Ishikawa (cell line): ENCODE data around the gene OVOL1.

Experiments
- CEBPB ChIP-seq: IDR thresholded peaks from 2 replicates; pipeline ENCODE4 v1.6.1; 2012
- EP300 ChIP-seq: IDR thresholded peaks from 2 replicates; pipeline ENCODE4 v1.6.1; 2012; ENCODE audit warnings: borderline replicate concordance
- FOXM1 ChIP-seq: IDR thresholded peaks from 2 replicates; pipeline ENCODE4 v1.6.1; 2012; ENCODE audit warnings: low read depth, borderline replicate concordance
- TAF1 ChIP-seq: IDR thresholded peaks from 2 replicates; pipeline ENCODE4 v1.6.1; 2012; ENCODE audit warnings: low read depth, mild to moderate bottlenecking
- TF ChIP-seq, protein P1 (sequence below): IDR thresholded peaks from 2 replicates; pipeline ENCODE4 v1.6.1; 2012
- TF ChIP-seq, protein P2 (sequence below): IDR thresholded peaks from 2 replicates; pipeline ENCODE4 v1.6.1; 2012; ENCODE audit warnings: low read depth, mild to moderate bottlenecking

DNA sequence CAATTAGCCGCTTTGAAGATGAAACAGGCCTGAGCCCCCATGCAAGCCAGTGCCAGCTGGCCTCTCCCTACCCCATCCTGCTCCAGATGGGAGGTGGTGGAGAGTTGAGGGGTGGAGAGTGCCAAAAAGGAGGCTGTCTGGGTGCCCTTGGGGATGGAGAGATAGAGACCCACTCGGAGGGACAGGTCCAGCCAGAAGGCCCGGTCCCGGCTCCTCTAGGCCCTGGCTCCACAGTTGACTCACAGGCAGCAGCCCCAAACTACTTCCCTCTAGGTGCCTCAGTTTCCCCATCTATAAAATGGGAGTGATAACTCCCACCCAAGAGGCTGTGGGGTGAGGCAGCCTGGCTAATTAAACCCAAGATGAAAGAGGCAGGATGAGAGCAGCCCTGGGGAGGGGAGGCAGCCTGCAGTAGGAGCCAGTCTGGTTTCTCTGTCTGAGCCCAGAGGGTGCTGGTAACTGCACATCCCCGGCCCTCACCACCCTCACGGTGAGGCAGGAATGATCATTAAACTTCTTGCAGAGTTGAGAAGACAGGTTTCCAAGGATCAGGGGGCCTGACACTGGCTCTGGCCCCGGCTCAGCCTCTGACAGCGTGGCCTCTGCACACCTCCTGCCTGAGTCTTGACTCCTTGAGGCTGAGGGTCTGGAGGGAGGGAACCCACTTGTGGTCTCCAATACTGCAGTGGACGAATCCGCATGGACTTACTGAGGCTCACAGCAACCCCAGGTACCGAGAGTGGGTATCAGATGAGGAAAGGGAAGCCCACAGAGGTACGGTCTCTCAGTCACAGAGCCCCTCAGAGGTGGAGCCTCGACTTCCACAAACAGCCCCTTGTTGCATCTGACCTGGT, 4.7 kb upstream of the OVOL1 start:
- no peak for TF ChIP-seq EP300
- no peak for TF ChIP-seq FOXM1
- TF ChIP-seq, protein P1, sequence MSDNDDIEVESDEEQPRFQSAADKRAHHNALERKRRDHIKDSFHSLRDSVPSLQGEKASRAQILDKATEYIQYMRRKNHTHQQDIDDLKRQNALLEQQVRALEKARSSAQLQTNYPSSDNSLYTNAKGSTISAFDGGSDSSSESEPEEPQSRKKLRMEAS, result no peak
- TF ChIP-seq, protein P2, sequence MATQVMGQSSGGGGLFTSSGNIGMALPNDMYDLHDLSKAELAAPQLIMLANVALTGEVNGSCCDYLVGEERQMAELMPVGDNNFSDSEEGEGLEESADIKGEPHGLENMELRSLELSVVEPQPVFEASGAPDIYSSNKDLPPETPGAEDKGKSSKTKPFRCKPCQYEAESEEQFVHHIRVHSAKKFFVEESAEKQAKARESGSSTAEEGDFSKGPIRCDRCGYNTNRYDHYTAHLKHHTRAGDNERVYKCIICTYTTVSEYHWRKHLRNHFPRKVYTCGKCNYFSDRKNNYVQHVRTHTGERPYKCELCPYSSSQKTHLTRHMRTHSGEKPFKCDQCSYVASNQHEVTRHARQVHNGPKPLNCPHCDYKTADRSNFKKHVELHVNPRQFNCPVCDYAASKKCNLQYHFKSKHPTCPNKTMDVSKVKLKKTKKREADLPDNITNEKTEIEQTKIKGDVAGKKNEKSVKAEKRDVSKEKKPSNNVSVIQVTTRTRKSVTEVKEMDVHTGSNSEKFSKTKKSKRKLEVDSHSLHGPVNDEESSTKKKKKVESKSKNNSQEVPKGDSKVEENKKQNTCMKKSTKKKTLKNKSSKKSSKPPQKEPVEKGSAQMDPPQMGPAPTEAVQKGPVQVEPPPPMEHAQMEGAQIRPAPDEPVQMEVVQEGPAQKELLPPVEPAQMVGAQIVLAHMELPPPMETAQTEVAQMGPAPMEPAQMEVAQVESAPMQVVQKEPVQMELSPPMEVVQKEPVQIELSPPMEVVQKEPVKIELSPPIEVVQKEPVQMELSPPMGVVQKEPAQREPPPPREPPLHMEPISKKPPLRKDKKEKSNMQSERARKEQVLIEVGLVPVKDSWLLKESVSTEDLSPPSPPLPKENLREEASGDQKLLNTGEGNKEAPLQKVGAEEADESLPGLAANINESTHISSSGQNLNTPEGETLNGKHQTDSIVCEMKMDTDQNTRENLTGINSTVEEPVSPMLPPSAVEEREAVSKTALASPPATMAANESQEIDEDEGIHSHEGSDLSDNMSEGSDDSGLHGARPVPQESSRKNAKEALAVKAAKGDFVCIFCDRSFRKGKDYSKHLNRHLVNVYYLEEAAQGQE, result no peak
- no peak for TF ChIP-seq CEBPB
- no peak for TF ChIP-seq TAF1
